Left ventricle myocardium inferior (tissue), 1 donor: ENCODE data around the gene ELOVL1. TPM values are rescaled to one million over a fixed set of nuclear protein-coding genes. Genes with fewer than 3 reads are reported as not detected.

Experiments used
- DNase-seq: peaks from one replicate; pipeline ENCODE4 v3.0.0-alpha.2; 2020
- H3K27ac ChIP-seq: fragments of 200-600 bp; replicated peaks from 2 replicates; pipeline ENCODE4 v1.8.0; 2021
- H3K27me3 ChIP-seq: fragments of 200-600 bp; 2 replicates; pipeline ENCODE4 v1.8.0; 2021; ENCODE audit warnings: low read depth
- H3K36me3 ChIP-seq: fragments of 200-600 bp; 2 replicates; pipeline ENCODE4 v1.8.0; 2021
- H3K4me1 ChIP-seq: fragments of 200-600 bp; 2 replicates; pipeline ENCODE4 v1.8.0; 2021
- H3K4me3 ChIP-seq: fragments of 200-600 bp; 2 replicates; pipeline ENCODE4 v1.8.0; 2021; ENCODE audit warnings: mild to moderate bottlenecking, moderate library complexity
- H3K9me3 ChIP-seq: fragments of 200-600 bp; replicated peaks from 2 replicates; pipeline ENCODE4 v1.8.0; 2021
- intact Hi-C: fragments of 100-400 bp; cut with micrococcal nuclease; formaldehyde crosslinking; loops from one replicate; pipeline ENCODE4 v1.11.0; 2022
- total RNA-seq: library from RNA; stranded (reverse); fragmentation: NEBNext Ultra II Directional; extraction: Animal tissue kit (Norgen Biotek cat#: 25700); gene quantifications from one replicate; pipeline ENCODE4 v1.2.1, GENCODE V29; 2021
- TF ChIP-seq, protein P1 (sequence below): fragments of 200-600 bp; IDR thresholded peaks from 2 replicates; pipeline ENCODE4 v1.8.0; 2021; ENCODE audit warnings: antibody characterized with exemption, mild to moderate bottlenecking, borderline replicate concordance
- donor health status: DM: no; HTN: yes; CAD: no; lungs with severe emphysema.

ELOVL1 gene
- total RNA-seq, 1 donor from 2014 or later = 26.7 TPM

DNA sequence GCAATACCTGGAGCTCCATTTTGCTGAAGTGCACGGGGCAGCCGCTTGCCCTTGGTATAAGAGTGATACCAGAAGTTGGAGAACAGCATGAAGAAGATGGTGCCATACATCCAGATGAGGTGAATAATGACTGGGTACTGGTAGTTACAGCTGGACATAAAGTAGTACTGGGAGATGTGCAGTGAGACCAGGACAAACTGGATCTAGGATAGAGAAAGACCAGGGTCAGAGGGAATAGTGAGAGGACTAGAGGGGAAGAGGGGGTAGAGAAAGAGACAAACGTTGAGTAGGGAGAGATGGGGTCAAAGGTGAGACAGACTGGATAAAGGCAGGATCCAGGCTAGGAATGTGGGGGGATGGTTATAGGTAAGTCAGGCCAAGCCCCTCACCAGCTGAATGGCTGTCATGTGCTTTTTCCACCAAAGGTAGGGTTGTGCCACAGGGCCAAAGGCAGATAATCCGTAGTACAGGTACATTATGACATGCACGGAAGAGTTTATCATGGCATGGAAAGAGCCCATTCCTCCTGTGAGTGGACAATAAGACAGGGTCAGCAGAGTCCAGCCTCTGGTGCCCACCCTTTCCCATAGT, 3.8 kb downstream of the ELOVL1 start:
- Histone ChIP-seq H3K36me3 (peaks cover 49% of the 10 kb centered on the region), H3K27ac (no peak overlapping the region), H3K27me3 (no peaks in the 10 kb centered on the region), H3K4me3 (no peak overlapping the region), H3K9me3 (no peaks in the 10 kb centered on the region), H3K4me1 (peaks cover 39% of the 10 kb centered on the region)
- DNase-seq = no peak
- TF ChIP-seq, protein P1, sequence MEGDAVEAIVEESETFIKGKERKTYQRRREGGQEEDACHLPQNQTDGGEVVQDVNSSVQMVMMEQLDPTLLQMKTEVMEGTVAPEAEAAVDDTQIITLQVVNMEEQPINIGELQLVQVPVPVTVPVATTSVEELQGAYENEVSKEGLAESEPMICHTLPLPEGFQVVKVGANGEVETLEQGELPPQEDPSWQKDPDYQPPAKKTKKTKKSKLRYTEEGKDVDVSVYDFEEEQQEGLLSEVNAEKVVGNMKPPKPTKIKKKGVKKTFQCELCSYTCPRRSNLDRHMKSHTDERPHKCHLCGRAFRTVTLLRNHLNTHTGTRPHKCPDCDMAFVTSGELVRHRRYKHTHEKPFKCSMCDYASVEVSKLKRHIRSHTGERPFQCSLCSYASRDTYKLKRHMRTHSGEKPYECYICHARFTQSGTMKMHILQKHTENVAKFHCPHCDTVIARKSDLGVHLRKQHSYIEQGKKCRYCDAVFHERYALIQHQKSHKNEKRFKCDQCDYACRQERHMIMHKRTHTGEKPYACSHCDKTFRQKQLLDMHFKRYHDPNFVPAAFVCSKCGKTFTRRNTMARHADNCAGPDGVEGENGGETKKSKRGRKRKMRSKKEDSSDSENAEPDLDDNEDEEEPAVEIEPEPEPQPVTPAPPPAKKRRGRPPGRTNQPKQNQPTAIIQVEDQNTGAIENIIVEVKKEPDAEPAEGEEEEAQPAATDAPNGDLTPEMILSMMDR = no peak
- intact Hi-C loops = no loop called here

DNA sequence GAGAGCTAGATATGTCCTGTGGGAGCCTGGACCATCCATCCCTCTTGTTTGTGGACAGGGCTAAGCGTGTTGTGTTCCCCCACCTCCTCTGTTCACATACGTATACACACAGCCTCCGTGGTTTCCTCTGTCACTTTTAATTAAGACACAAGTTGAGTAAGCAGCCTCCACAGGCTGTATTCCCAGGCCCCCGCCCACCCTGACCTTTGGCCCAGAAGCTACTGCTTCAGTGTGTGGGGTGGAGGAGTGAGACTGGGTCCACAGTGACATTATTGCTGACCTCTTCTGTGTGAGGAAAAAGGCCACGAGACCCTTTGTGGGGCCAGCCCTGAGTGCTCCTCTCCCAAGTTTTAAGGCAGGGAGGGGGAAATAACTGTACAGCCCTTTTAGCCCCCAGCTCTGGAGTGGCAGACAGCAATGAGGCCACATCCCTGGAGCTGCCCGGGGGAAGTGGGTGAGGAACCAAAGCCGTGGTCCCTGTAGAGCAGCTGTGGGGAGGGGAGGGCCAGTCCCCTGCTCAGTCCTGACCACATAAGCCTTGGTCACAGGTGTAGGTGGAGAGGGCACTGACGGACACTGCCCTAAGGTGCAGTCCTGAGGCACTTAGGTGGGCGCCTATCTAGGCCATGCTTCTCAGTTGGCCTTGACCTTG, 4.4 kb downstream of the ELOVL1 start:
- Histone ChIP-seq H3K9me3 (no peaks in the 10 kb centered on the region), H3K36me3 (peaks cover 49% of the 10 kb centered on the region), H3K27me3 (no peaks in the 10 kb centered on the region), H3K4me3 (no peak overlapping the region), H3K27ac (no peak overlapping the region), H3K4me1 (peaks cover 36% of the 10 kb centered on the region)
- intact Hi-C loops = no loop called here
- DNase-seq = no peak
- TF ChIP-seq, protein P1 = no peak

DNA sequence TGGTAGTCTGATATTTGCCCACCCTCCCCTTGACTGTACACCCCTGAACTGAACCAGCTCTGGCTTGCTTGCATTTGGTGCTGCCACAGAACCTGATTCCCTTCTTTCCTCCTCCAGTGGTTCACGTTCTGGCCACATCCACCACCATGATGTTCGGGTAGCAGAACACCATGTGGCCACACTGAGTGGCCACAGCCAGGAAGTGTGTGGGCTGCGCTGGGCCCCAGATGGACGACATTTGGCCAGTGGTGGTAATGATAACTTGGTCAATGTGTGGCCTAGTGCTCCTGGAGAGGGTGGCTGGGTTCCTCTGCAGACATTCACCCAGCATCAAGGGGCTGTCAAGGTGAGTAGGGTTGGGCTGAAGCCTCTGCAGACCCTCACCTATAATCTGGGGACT, 7.2 kb downstream of the ELOVL1 start:
- peaks cover 49% of the 10 kb centered on the region for H3K36me3 ChIP-seq

DNA sequence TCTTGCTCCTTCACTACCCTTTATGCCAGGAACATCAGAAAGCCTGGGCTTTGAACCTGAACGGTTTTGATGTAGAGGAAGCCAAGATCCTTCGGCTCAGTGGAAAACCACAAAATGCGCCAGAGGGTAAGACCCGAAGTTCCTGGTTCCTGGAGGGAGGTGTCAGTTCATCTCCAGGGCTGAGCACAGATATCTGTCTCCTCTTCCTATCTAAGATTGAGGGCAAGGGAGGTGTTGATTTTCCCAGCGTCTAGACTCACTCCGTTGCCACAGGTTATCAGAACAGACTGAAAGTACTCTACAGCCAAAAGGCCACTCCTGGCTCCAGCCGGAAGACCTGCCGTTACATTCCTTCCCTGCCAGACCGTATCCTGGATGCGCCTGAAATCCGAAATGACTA, 8.1 kb downstream of the ELOVL1 start:
- intact Hi-C loops = no loop called here
- Histone ChIP-seq H3K27me3 (no peaks in the 10 kb centered on the region), H3K36me3 (peaks cover 40% of the 10 kb centered on the region), H3K4me1 (peaks cover 19% of the 10 kb centered on the region), H3K4me3 (no peak overlapping the region), H3K9me3 (no peaks in the 10 kb centered on the region), H3K27ac (no peak overlapping the region)
- DNase-seq = no peak
- TF ChIP-seq, protein P1 = no peak

More for the DNA sequence above, 7.2 kb downstream of the ELOVL1 start:
- TF ChIP-seq, protein P1 = no peak
- H3K27ac ChIP-seq = no peak overlapping the region
- no peak for DNase-seq
- intact Hi-C loops = no loop called here
- no peak overlapping the region for H3K4me3 ChIP-seq
- H3K9me3 ChIP-seq = no peaks in the 10 kb centered on the region
- H3K27me3 ChIP-seq = no peaks in the 10 kb centered on the region
- peaks cover 21% of the 10 kb centered on the region for H3K4me1 ChIP-seq

DNA sequence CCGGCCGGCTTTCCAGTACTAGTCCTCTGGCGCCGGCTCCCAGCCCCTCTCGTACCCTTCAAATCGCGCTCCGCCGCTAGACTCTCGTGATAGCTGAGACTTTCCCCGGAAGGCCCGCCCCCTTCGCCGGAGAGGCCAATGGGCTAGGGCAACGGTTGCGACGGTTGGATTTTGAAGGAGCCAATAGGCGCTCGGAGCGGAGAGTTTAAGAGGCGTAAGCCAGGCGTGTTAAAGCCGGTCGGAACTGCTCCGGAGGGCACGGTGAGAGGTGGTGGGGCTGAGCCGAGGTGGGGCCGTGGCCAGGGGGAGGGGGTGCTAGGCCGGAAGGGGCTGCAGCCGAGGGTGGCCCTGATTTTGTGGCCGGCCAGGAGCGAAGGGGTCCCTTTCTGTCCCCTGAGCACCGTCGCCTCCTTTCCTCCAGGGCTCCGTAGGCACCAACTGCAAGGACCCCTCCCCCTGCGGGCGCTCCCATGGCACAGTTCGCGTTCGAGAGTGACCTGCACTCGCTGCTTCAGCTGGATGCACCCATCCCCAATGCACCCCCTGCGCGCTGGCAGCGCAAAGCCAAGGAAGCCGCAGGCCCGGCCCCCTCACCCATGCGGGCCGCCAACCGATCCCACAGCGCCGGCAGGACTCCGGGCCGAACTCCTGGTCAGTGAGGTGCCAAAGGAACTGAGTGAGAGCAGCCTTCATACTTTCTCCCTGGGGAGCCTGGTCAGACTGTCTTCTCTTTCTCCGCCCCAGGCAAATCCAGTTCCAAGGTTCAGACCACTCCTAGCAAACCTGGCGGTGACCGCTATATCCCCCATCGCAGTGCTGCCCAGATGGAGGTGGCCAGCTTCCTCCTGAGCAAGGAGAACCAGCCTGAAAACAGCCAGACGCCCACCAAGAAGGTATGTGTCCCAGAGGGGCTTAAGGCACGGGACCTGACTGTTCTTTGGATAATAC, 8.8 kb downstream of the ELOVL1 start, which contains the start of gene CDC20:
Gene CDC20, plus strand, starts transcription at position 236 of the 948 bp plus-strand sequence. Its CDS starts 235 bp downstream, at position 471.
- DNase-seq = peak; percentile 99
- peaks cover 19% of the 10 kb centered on the region for H3K4me1 ChIP-seq
- intact Hi-C loops = no loop called here
- no peaks in the 10 kb centered on the region for H3K9me3 ChIP-seq
- H3K27ac ChIP-seq = peak within 1 kb of the TSS; percentile 97
- TF ChIP-seq, protein P1 = no peak
- no peaks in the 10 kb centered on the region for H3K27me3 ChIP-seq
- H3K4me3 ChIP-seq = peak within 1 kb of the TSS; percentile 76
- H3K36me3 ChIP-seq = peaks cover 33% of the 10 kb centered on the region
